ENCODE results near the gene UNC79.

DNA sequence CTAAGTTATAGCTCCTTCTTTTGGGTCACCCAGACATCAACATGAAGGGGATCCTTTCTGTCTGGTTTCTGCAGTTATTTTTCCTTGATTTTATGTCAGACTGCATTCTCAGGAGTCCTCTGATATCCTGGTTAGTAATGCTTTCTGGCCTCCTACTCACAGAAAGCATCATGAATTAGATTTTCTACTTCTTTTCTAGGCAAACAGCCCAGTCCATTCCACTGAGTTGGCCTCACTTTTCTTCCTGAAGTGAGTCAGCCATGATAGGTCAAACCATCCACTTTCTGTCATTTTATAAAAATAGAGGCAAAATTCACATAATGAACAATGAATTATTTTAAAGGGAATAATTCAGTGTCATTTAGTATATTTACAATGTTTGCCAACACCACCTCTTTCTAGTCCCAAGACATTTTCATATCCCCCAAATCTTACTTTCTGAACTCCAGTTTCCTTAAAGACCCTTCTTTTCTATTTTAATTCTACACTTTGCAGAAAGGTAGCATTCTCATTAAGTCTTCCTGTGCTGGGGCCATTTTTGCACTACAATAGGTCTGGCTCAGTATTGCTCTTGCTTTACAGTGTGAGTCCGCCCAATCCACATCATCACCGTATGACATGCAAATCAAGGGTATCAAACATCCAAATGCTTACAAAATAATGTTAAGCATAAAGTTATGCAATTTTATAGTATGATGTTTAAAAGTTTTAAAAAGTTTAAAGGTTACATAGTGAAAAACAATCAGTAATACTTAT lies 95.1 kb downstream of the UNC79 start:
- TF ChIP-seq, protein P1, sequence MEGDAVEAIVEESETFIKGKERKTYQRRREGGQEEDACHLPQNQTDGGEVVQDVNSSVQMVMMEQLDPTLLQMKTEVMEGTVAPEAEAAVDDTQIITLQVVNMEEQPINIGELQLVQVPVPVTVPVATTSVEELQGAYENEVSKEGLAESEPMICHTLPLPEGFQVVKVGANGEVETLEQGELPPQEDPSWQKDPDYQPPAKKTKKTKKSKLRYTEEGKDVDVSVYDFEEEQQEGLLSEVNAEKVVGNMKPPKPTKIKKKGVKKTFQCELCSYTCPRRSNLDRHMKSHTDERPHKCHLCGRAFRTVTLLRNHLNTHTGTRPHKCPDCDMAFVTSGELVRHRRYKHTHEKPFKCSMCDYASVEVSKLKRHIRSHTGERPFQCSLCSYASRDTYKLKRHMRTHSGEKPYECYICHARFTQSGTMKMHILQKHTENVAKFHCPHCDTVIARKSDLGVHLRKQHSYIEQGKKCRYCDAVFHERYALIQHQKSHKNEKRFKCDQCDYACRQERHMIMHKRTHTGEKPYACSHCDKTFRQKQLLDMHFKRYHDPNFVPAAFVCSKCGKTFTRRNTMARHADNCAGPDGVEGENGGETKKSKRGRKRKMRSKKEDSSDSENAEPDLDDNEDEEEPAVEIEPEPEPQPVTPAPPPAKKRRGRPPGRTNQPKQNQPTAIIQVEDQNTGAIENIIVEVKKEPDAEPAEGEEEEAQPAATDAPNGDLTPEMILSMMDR (IDR thresholded peaks at IDR 0.05; ENCODE audit: insufficient read depth, low read length): no peak
- TF ChIP-seq GABPA (IDR thresholded peaks at IDR 0.05; ENCODE audit: low read depth) (no peak), POLR2AphosphoS5 (IDR thresholded peaks at IDR 0.05; ENCODE audit: low read depth) (no peak), SPI1 (IDR thresholded peaks at IDR 0.05; ENCODE audit: borderline replicate concordance, low read depth) (no peak)
- TF ChIP-seq, protein P2, sequence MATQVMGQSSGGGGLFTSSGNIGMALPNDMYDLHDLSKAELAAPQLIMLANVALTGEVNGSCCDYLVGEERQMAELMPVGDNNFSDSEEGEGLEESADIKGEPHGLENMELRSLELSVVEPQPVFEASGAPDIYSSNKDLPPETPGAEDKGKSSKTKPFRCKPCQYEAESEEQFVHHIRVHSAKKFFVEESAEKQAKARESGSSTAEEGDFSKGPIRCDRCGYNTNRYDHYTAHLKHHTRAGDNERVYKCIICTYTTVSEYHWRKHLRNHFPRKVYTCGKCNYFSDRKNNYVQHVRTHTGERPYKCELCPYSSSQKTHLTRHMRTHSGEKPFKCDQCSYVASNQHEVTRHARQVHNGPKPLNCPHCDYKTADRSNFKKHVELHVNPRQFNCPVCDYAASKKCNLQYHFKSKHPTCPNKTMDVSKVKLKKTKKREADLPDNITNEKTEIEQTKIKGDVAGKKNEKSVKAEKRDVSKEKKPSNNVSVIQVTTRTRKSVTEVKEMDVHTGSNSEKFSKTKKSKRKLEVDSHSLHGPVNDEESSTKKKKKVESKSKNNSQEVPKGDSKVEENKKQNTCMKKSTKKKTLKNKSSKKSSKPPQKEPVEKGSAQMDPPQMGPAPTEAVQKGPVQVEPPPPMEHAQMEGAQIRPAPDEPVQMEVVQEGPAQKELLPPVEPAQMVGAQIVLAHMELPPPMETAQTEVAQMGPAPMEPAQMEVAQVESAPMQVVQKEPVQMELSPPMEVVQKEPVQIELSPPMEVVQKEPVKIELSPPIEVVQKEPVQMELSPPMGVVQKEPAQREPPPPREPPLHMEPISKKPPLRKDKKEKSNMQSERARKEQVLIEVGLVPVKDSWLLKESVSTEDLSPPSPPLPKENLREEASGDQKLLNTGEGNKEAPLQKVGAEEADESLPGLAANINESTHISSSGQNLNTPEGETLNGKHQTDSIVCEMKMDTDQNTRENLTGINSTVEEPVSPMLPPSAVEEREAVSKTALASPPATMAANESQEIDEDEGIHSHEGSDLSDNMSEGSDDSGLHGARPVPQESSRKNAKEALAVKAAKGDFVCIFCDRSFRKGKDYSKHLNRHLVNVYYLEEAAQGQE (IDR thresholded peaks at IDR 0.05; ENCODE audit: insufficient replicate concordance, low read depth): no peak
